ENCODE data around the gene DCUN1D2. TPM values are rescaled to one million over a fixed set of nuclear protein-coding genes. Genes with fewer than 3 reads are reported as not detected.
A peak's percentile ranks its signal among the peaks of the same experiment; 100 is the strongest.

The DCUN1D2 gene
- total RNA-seq, 4 donors from 2014 or later: 13.6 to 32.5 (median 24.5) TPM

- peaks cover 0 to 52% (median 2%) of the 10 kb centered on the region in 4 donors for H3K36me3 ChIP-seq
Measured at GRCh38 chr13:113421673-113422270, 68.7 kb downstream of the DCUN1D2 start.

DNA sequence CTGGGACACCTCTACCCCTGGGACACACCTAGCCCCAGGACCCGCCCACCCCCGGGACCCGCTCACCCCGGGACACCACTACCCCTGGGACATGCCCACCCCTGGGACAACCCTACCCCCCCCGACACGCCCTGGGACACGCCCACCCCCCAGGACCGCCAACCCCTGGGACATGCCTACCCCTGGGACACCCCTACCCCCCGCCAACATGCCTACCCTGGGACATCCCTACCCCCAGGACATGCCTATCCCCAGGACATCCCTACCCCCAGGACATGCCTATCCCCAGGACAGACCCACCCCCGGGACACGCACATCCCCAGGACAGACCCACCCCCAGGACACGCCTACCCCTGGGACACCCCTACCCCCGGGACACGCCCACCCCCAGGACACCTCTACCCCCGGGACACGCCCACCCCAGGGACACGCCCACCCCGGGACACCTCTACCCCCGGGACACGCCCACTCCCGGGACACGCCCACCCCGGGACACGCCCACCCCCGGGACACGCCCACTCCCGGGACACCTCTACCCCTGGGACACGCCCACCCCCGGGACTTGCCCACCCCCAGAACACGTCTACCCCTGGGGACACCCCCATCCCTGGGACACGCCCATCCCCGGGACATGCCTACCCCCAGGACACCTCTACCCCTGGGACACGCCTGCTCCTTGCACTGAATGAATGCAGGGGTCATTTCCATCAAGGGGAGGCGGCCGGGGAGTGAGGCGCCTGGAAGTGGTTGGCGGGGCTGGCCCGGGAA, 69.5 kb downstream of the DCUN1D2 start:
- H3K4me1 ChIP-seq: peaks cover 0 to 20% (median 15%) of the 10 kb centered on the region in 4 donors
- no peak for TF ChIP-seq POLR2A (IDR thresholded peaks at IDR 0.05; ENCODE audit: low read depth)
- no peak for TF ChIP-seq POLR2AphosphoS5 (IDR thresholded peaks at IDR 0.05)
- TF ChIP-seq CTCF (IDR thresholded peaks at IDR 0.05): no peak
- no peak for TF ChIP-seq EP300 (IDR thresholded peaks at IDR 0.05)
- H3K36me3 ChIP-seq: peaks cover 0 to 45% (median 2%) of the 10 kb centered on the region in 4 donors
- H3K4me3 ChIP-seq: no peak overlapping the region
- H3K27ac ChIP-seq (replicated peaks in 1 of 4): peak overlapping the region; percentile 71 to 81 (median 76)
- no peak for DNase-seq (ENCODE audit: extremely low spot score)
- WGBS: 77% methylated on average over 12 of the region's 38 CpGs
- H3K9me3 ChIP-seq: no peaks in the 10 kb centered on the region
- no peaks in the 10 kb centered on the region for H3K27me3 ChIP-seq
- intact Hi-C loops (cut with DNase I): no loop called here

More at GRCh38 chr13:113421673-113422270, 68.7 kb downstream of the DCUN1D2 start:
- Histone ChIP-seq H3K27ac (replicated peaks in 1 of 4) (peak overlapping the region; percentile 71 to 81 (median 76)), H3K27me3 (no peaks in the 10 kb centered on the region), H3K4me1 (peaks cover 0 to 20% (median 15%) of the 10 kb centered on the region in 4 donors), H3K9me3 (no peaks in the 10 kb centered on the region), H3K4me3 (peak overlapping the region; percentile 6 to 24 (median 6))
- no peak for DNase-seq (ENCODE audit: extremely low spot score)
- 26% methylated on average over 15 of the region's 15 CpGs for WGBS
- TF ChIP-seq CTCF (IDR thresholded peaks at IDR 0.05): no peak
- peak in 1 of 2 donors; percentile 7 for TF ChIP-seq POLR2AphosphoS5 (IDR thresholded peaks at IDR 0.05)
- intact Hi-C loops (cut with DNase I): no loop called here

DNA sequence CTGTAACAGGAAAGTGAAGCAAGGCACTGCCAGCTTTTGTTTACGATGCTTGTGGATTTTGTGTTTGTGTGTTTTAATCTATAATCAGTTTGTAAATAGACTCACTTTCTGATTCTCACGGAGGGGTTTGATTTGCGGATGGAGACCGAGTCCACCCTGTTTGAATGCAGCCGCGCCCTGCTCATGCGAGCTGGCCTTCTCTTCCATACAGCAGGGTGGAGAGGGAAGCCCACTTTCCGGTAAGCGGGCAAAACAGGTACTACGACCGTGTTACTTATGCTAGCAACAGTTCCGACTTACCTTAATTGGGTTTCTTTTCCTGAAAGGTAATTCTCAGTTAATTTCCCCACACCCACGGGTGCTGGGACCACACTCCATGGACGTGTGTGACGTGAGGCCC, 70.3 kb downstream of the DCUN1D2 start:
- peaks cover 0 to 45% (median 2%) of the 10 kb centered on the region in 4 donors for H3K36me3 ChIP-seq
- no peak for DNase-seq (ENCODE audit: extremely low spot score)
- no peak overlapping the region for H3K27ac ChIP-seq (replicated peaks in 1 of 4)
- no peak overlapping the region for H3K4me3 ChIP-seq
- intact Hi-C loops (cut with DNase I): no loop called here
- H3K9me3 ChIP-seq: no peaks in the 10 kb centered on the region
- TF ChIP-seq POLR2AphosphoS5 (IDR thresholded peaks at IDR 0.05): no peak
- no peak for TF ChIP-seq CTCF (IDR thresholded peaks at IDR 0.05)
- TF ChIP-seq POLR2A (IDR thresholded peaks at IDR 0.05; ENCODE audit: low read depth): no peak
- TF ChIP-seq EP300 (IDR thresholded peaks at IDR 0.05): no peak
- H3K27me3 ChIP-seq: no peaks in the 10 kb centered on the region
- peaks cover 0 to 22% (median 16%) of the 10 kb centered on the region in 4 donors for H3K4me1 ChIP-seq
- 91% methylated on average over 15 of the region's 15 CpGs for WGBS

GRCh38 chr13:113419531-113420193, 70.8 kb downstream of the DCUN1D2 start:
- no peak for TF ChIP-seq POLR2A (IDR thresholded peaks at IDR 0.05; ENCODE audit: low read depth)
- no peak for TF ChIP-seq POLR2AphosphoS5 (IDR thresholded peaks at IDR 0.05)
- TF ChIP-seq CTCF (IDR thresholded peaks at IDR 0.05): no peak
- TF ChIP-seq EP300 (IDR thresholded peaks at IDR 0.05): no peak
- H3K27me3 ChIP-seq: no peaks in the 10 kb centered on the region
- DNase-seq (ENCODE audit: extremely low spot score): no peak
- WGBS: 93% methylated on average over 18 of the region's 18 CpGs
- H3K4me3 ChIP-seq: no peak overlapping the region
- intact Hi-C loops (cut with DNase I): no loop called here
- no peaks in the 10 kb centered on the region for H3K9me3 ChIP-seq
- peaks cover 0 to 39% (median 2%) of the 10 kb centered on the region in 4 donors for H3K36me3 ChIP-seq
- H3K27ac ChIP-seq (replicated peaks in 1 of 4): no peak overlapping the region
- peaks cover 1 to 27% (median 21%) of the 10 kb centered on the region in 4 donors for H3K4me1 ChIP-seq

Data from esophagus muscularis mucosa (tissue), 4 donors.